NB4 (cell line): ENCODE results near the gene COMMD2.

Experiments used
- CTCF ChIP-seq: IDR thresholded peaks from one replicate; pipeline ENCODE4 v1.5.1; 2012; ENCODE audit warnings: low read depth, low read length
- MYC ChIP-seq: IDR thresholded peaks from 2 replicates; pipeline ENCODE4 v1.6.1; 2011; ENCODE audit warnings: low read depth, low read length
- POLR2A ChIP-seq: IDR thresholded peaks from 2 replicates; pipeline ENCODE4 v1.6.1; 2011; ENCODE audit warnings: mild to moderate bottlenecking; ENCODE audit not compliant: insufficient read length; ENCODE audit errors: extremely low read depth
- TF ChIP-seq, protein P1 (sequence below): IDR thresholded peaks from 2 replicates; pipeline ENCODE4 v1.6.1; 2011; ENCODE audit warnings: low read depth, low read length

- TF ChIP-seq POLR2A (no peak), CTCF (no peak), MYC (no peak)
- TF ChIP-seq, protein P1, sequence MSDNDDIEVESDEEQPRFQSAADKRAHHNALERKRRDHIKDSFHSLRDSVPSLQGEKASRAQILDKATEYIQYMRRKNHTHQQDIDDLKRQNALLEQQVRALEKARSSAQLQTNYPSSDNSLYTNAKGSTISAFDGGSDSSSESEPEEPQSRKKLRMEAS: no peak
These were observed 12.0 kb upstream of the COMMD2 start for GRCh38 chr3:149764302-149764701.
